GM21381 (cell line): Measurements from ENCODE around the gene NMUR1.

Experiments
- ATAC-seq: cut with Tn5 transposase; IDR thresholded peaks from one replicate; pipeline ENCODE4 v1.9.1; 2021; ENCODE audit warnings: mild to moderate bottlenecking, moderate library complexity; ENCODE audit not compliant: unreplicated experiment

NMUR1 gene

GRCh38 chr2:231554748-231555545 is 24.7 kb upstream of the NMUR1 start:
- ATAC-seq: no peak

- no peak for ATAC-seq
Measured at GRCh38 chr2:231554327-231554726, 24.1 kb upstream of the NMUR1 start.

- no peak for ATAC-seq
Measured at GRCh38 chr2:231552752-231553151, 22.5 kb upstream of the NMUR1 start.

- ATAC-seq: no peak
Measured at GRCh38 chr2:231549446-231550239, 19.4 kb upstream of the NMUR1 start.

GRCh38 chr2:231548752-231549151 is 18.5 kb upstream of the NMUR1 start:
- no peak for ATAC-seq

GRCh38 chr2:231547315-231548110 is 17.3 kb upstream of the NMUR1 start:
- no peak for ATAC-seq

- peak; percentile 5 for ATAC-seq
Measured at GRCh38 chr2:231546014-231546715, 15.9 kb upstream of the NMUR1 start.

- peak; percentile 99 for ATAC-seq
Measured at GRCh38 chr2:231545105-231545902, 15.1 kb upstream of the NMUR1 start.

- ATAC-seq: no peak
Measured at GRCh38 chr2:231542136-231542535, 11.9 kb upstream of the NMUR1 start.

- ATAC-seq: no peak
Measured at GRCh38 chr2:231541645-231542044, 11.4 kb upstream of the NMUR1 start.

GRCh38 chr2:231539991-231540390 is 9.7 kb upstream of the NMUR1 start:
- no peak for ATAC-seq

- no peak for ATAC-seq
Measured at GRCh38 chr2:231535961-231536360, 5.7 kb upstream of the NMUR1 start.

GRCh38 chr2:231533777-231534125 is 3.5 kb upstream of the NMUR1 start:
- no peak for ATAC-seq

- no peak for ATAC-seq
Measured at GRCh38 chr2:231533086-231533776, 3.0 kb upstream of the NMUR1 start.

- no peak for ATAC-seq
Measured at GRCh38 chr2:231532756-231533035, 2.5 kb upstream of the NMUR1 start.

GRCh38 chr2:231531883-231532755 is 1.9 kb upstream of the NMUR1 start:
- no peak for ATAC-seq

- no peak for ATAC-seq
Measured at GRCh38 chr2:231531466-231531865, 1.2 kb upstream of the NMUR1 start.

GRCh38 chr2:231528636-231529030 is 1.6 kb downstream of the NMUR1 start:
- no peak for ATAC-seq
